LNCaP clone FGC (cell line): Measurements from ENCODE around the gene DPF1.

Experiments
- DNase-seq: peaks from one replicate; pipeline ENCODE4 v3.0.0-alpha.2; 2011; ENCODE audit warnings: low read depth
- H3K4me3 ChIP-seq: 2 replicates; pipeline ENCODE4 v1.5.1; 2011; ENCODE audit warnings: mild to moderate bottlenecking, low read depth, low read length, control low read depth
- CTCF ChIP-seq: IDR thresholded peaks from 2 replicates; pipeline ENCODE4 v1.5.1; 2012; ENCODE audit warnings: mild to moderate bottlenecking; ENCODE audit not compliant: control insufficient read depth, insufficient read depth; ENCODE audit errors: extremely low read depth

DPF1 gene

GRCh38 chr19:38204728-38205127 lies 19.3 kb downstream of the DPF1 start:
- no peak for TF ChIP-seq CTCF
- no peak overlapping the region for H3K4me3 ChIP-seq
- DNase-seq = no peak

GRCh38 chr19:38204096-38204495 lies 19.9 kb downstream of the DPF1 start:
- no peak overlapping the region for H3K4me3 ChIP-seq
- TF ChIP-seq CTCF = no peak
- no peak for DNase-seq

GRCh38 chr19:38203197-38203596 lies 20.8 kb downstream of the DPF1 start:
- TF ChIP-seq CTCF = no peak
- no peak overlapping the region for H3K4me3 ChIP-seq
- DNase-seq = no peak

- no peak for DNase-seq
- TF ChIP-seq CTCF = no peak
- no peak overlapping the region for H3K4me3 ChIP-seq
Measured at GRCh38 chr19:38202504-38202903, 21.5 kb downstream of the DPF1 start.

- TF ChIP-seq CTCF = no peak
- no peak overlapping the region for H3K4me3 ChIP-seq
- no peak for DNase-seq
Measured at GRCh38 chr19:38201731-38202130, 22.3 kb downstream of the DPF1 start.

- H3K4me3 ChIP-seq = no peak overlapping the region
- TF ChIP-seq CTCF = no peak
- no peak for DNase-seq
Measured at GRCh38 chr19:38199340-38199739, 24.7 kb downstream of the DPF1 start.

GRCh38 chr19:38197937-38198704 lies 25.9 kb downstream of the DPF1 start:
- H3K4me3 ChIP-seq = no peak overlapping the region
- DNase-seq = no peak
- no peak for TF ChIP-seq CTCF
